Activated naive CD8-positive, alpha-beta T cell treated with anti-CD3 and anti-CD28 coated beads, Interleukin-2, amount 50 U/mL, for 16 hours (primary cell): ENCODE measurements around the gene SMIM41.

Experiments used
- DNase-seq: peaks from one replicate; pipeline ENCODE4 v3.0.0-alpha.2; 2020; ENCODE audit warnings: low read depth, low spot score

The SMIM41 gene

DNA sequence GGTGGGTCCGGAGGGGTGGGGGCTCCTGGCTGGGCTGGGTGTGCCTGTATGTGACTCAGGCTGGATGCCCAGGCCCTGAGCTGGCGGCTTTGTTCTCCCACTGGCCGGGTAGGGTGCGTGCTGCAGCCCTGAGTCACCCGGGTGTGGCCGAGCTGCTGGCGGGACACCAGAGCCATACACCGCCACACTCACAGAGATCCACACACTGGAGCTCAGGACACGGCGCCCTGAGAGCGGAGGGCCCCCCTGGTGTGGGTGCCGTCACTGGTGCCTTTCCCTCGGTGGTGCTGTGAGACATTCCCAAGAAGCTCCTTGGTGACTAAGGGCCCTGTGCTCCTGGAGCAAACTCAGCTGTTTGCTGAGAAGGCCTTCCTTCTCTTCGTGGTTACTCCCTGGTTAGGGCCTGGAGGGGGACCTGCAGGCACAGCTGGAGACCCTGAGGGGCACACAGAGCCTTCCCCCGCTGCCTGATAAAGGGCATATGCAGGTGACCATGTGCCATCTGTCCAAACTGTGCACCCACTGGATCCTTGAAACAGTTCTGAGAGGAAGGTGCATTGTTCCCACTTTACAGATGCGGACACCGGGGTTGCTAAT is 68.0 kb downstream of the SMIM41 start:
- no peak for DNase-seq

GRCh38 chr12:52147964-52148463 is 68.5 kb downstream of the SMIM41 start:
- DNase-seq, result no peak

DNA sequence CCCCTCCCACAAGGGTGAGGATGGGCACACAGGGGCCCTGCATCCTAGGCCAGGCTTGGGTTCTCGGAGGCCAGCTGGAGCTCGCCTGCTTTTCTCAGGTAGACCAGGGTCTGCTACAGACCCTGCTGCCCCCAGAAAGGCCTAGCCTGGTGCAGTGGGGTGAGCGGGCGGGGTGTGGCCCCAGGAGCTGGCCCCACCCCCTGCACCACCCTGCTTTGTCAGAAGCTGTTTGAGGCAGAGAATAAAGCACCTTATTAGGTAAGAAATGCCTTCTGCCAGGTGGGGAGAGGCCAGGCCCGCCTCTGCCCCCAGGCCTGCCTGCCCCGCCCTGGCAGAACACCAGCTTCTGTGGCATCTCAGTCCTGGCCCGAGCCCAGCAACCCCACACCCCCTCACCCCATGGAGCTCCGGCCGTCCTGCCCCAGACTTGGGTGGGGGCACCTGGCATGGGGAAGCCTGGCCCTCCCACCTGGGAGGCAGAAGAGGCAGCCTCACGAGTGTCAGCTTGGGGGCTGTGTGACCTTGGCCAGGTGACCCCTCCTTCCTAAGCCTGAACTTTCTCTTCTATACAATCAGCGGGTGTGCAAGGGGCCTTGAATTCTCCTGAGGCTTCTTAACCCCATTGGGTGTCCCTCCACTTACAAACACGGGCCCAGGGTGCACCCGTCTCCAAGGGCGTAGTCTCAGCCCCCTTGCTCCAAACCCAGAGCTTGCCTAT is 69.1 kb downstream of the SMIM41 start:
- DNase-seq, result no peak

DNA sequence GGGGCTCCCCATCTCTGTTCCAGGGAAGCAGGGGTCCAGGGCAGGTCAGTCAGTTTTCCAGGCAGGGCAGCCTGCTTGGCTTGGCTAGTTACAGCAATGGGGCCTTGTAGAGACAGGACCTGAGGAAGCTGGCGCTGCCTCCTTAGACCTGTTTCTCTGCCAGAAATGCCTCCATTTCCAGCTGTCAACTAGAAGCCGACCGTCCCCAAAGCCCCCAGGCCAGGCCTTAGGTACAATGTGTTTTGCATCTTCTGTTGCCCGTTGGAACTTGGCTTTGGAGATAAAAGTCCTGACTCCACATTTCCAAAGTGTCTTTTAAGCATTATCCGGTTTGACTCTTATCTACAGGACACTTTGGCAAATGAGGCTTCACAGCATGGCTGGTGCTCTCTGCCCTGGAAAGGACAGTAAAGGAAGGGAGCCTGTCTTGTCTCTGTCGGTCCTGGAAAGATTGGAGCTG is 69.7 kb downstream of the SMIM41 start:
- no peak for DNase-seq

GRCh38 chr12:52149651-52150241 is 70.2 kb downstream of the SMIM41 start:
- no peak for DNase-seq

GRCh38 chr12:52151153-52151836 is 71.8 kb downstream of the SMIM41 start:
- no peak for DNase-seq

GRCh38 chr12:52151837-52152783 is 72.6 kb downstream of the SMIM41 start:
- peak; percentile 42 for DNase-seq

- DNase-seq, result no peak
Measured at GRCh38 chr12:52152905-52153317, 73.4 kb downstream of the SMIM41 start.

GRCh38 chr12:52155048-52155868 is 75.8 kb downstream of the SMIM41 start:
- no peak for DNase-seq

- no peak for DNase-seq
Measured at GRCh38 chr12:52156311-52156710, 76.8 kb downstream of the SMIM41 start.

DNA sequence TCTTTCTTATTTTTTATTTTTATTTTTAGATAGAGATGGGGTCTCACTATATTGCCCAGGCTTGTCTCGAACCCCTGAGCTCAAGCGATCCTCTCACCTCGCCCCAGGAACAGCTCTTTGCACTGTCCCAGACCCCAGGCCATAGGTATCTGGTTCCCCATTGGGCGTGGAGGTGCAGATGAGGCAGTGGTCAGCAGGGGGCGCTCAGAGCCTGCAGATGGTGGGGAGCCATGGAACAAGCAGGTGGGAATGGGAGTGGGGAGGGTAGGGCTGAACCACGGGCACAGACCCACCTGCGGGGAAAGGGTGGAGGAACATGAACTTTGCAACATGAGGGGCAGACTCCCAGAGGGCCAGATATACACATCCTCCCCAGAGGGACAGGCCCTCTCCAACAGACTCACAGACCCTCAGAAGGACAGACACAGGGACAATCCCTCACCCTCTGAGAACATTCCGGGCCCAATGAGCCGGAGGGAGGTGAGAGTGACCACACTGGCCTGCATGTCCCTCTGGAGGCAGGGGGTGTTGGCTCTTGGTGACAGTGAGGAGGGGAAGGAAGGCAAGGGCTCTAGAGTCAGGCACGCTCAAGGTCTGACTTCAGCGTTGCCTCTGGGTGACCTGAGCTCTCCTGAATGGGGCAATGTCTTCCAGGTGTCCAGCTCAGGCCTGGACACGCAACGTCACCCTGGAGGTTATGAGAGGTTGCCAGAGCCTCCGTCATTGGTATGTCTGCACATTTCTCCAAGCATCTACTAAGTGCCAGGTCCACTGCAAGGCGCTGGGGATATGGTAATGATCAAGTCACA is 77.5 kb downstream of the SMIM41 start:
- DNase-seq, result peak; percentile 47

DNA sequence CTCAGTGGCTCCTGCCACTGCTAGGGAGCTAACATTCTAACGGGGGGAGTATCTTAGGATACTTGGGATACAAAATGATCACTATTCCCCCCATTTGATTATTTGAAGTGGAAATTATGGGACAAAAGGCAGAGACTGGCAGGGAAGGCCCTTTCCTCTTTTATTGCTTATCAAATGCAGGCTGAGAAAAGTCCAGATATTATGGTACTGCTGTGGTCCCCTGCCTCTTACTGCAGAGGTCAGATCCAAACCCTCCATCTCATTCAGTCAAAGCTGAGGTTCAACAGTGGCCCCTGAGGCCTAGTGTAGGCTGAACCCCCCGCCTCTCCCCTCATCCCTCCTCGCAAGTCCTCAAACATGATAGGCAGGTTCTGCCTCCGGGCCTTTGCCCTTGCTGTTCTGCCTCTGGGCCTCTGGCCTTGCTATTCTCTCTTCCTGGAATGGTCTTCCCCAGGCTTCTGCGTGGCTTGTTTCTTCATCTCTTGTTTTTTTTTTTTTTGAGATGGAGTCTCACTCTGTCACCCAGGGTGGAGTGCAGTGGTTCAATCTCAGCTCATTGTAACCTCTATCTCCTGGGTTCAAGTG is 78.2 kb downstream of the SMIM41 start:
- DNase-seq, result no peak
